AG10803 (cell line): ENCODE data around the gene TNF.

Experiments
- DNase-seq: peaks from one replicate; pipeline ENCODE4 v3.0.0; 2010; ENCODE audit warnings: low read depth
- H3K4me3 ChIP-seq: 2 replicates; pipeline ENCODE4 v1.5.1; 2011; ENCODE audit warnings: mild to moderate bottlenecking, low read length, control low read depth
- TF ChIP-seq, protein P1 (sequence below): conservative IDR thresholded peaks from 2 replicates; pipeline ENCODE4 v1.5.1; 2011; ENCODE audit warnings: mild to moderate bottlenecking, low read length, control low read depth, inconsistent platforms

TNF gene

DNA sequence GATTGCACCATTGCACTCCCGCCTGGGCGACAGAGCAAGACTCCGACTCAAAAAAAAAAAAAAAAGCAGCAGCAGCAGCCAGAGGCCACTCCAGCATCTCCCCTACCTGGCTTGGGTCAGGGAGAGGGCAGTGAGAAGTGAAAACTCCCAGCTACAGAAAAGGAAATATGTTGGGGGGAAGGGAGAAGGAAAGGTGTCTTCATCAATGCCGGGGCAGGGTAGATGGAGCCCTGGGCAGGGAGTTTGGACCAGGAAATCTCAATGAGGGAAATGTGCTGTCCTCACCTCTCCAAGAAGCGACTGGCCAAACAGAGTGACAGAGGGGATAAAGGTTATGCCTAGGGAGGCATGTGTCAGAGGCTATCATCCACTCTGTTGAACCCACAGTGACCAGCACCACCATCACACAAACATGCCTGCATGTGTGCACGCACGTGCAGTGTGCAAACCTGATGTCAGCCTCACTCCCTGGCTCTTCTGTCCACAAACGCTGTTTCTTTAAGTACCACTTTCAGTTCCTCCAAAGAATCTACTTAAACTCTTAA is 38.8 kb downstream of the TNF start:
- H3K4me3 ChIP-seq, result no peak overlapping the region
- TF ChIP-seq, protein P1, sequence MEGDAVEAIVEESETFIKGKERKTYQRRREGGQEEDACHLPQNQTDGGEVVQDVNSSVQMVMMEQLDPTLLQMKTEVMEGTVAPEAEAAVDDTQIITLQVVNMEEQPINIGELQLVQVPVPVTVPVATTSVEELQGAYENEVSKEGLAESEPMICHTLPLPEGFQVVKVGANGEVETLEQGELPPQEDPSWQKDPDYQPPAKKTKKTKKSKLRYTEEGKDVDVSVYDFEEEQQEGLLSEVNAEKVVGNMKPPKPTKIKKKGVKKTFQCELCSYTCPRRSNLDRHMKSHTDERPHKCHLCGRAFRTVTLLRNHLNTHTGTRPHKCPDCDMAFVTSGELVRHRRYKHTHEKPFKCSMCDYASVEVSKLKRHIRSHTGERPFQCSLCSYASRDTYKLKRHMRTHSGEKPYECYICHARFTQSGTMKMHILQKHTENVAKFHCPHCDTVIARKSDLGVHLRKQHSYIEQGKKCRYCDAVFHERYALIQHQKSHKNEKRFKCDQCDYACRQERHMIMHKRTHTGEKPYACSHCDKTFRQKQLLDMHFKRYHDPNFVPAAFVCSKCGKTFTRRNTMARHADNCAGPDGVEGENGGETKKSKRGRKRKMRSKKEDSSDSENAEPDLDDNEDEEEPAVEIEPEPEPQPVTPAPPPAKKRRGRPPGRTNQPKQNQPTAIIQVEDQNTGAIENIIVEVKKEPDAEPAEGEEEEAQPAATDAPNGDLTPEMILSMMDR, result no peak

GRCh38 chr6:31614684-31615578 is 39.6 kb downstream of the TNF start, which contains the start of gene AIF1:
AIF1 (plus strand) TSS chr6:31615234; CDS start chr6:31615330, 96 bp downstream.
- no peak for DNase-seq

More for the DNA sequence above, 38.8 kb downstream of the TNF start:
- no peak for DNase-seq

GRCh38 chr6:31615748-31616147 is 40.4 kb downstream of the TNF start:
- no peak for DNase-seq
- TF ChIP-seq, protein P1, result no peak
- no peak overlapping the region for H3K4me3 ChIP-seq

More at GRCh38 chr6:31614684-31615578, 39.6 kb downstream of the TNF start, which contains the start of gene AIF1:
- H3K4me3 ChIP-seq, result no peak within 1 kb of the TSS
- TF ChIP-seq, protein P1, result no peak

- TF ChIP-seq, protein P1, result no peak
- H3K4me3 ChIP-seq, result no peak overlapping the region
- no peak for DNase-seq
Observed at GRCh38 chr6:31617010-31617409, 41.6 kb downstream of the TNF start.

DNA sequence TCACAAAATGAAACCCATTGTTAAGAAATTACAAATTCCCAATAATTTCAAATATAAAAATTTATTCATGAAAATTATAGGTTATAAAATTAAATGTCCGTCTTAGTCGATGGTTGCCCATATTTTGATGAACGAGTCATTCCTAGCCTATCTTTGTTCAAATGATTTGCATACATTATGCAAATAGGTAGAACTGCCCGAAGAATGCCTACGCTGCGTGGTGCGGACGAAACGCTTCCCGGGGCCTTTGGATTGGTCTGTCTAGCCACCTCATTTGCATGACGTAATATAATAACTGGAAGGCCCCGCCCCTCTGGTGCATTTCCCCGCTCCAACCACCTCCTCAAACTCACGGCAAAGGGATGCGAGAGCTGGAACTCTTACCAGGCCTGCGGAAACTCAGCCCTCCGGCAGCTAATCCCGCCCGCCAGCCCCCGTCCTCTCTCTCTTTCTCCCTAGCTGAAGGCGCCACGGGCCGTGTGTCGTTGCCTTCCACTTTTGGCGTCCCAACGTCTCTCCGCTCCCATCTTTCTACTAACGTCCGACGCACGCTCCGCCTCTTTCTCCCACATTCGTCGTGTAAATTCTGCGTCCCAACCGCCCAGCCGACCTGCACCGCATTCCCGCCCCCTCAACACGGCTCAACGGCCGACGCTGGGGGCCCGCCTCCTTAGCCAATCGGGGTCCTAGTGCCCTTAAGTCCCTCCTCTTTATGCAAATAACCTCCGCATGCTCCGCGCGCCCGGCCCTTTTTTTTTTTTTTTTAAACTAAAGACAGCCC is 44.6 kb downstream of the TNF start:
- H3K4me3 ChIP-seq, result peak overlapping the region; percentile 79
- TF ChIP-seq, protein P1, result no peak
- DNase-seq, result peak; percentile 100

GRCh38 chr6:31620586-31621319 is 45.4 kb downstream of the TNF start, which contains the start of gene PRRC2A:
PRRC2A (plus strand) TSS chr6:31620715; CDS start chr6:31622790, 2,075 bp downstream.
- DNase-seq, result no peak
- peak within 1 kb of the TSS; percentile 92 for H3K4me3 ChIP-seq
- TF ChIP-seq, protein P1, result no peak
